Loucy (cell line): ENCODE data around the gene ESR1.

Experiments used
- CTCF ChIP-seq: fragments of 200-600 bp; sonication (generic); conservative IDR thresholded peaks from 2 replicates; pipeline ENCODE4 v1.5.1; 2014; ENCODE audit warnings: mild to moderate bottlenecking, antibody characterized with exemption, low read length
- EZH2phosphoT487 ChIP-seq: fragments of 200-600 bp; IDR thresholded peaks from 2 replicates; pipeline ENCODE4 v1.6.1; 2018; ENCODE audit warnings: antibody characterized with exemption, mild to moderate bottlenecking, moderate library complexity, borderline replicate concordance

- TF ChIP-seq CTCF (no peak), EZH2phosphoT487 (no peak)
Observed at GRCh38 chr6:151784441-151785214, 22.9 kb upstream of the ESR1 start.
